ENCODE measurements around the gene BCO2. TPM values are rescaled to one million over a fixed set of nuclear protein-coding genes. Genes with fewer than 3 reads are reported as not detected.
A peak's percentile ranks its signal among the peaks of the same experiment; 100 is the strongest.

Gene BCO2
- total RNA-seq, 2 donors from 2014 or later: 1.7 to 6.0 TPM

GRCh38 chr11:112173152-112173551 lies 2.2 kb upstream of the BCO2 start:
- Histone ChIP-seq H3K4me3 (no peak overlapping the region), H3K9ac (ENCODE audit: low read depth in 2 of 2, low read length in 2 of 2) (no peak overlapping the region), H3K27me3 (no peaks in the 10 kb centered on the region), H3K4me1 (no peaks in the 10 kb centered on the region), H3K9me3 (no peaks in the 10 kb centered on the region), H3K36me3 (no peaks in the 10 kb centered on the region), H3K27ac (no peak overlapping the region)
- intact Hi-C loops (cut with DNase I): no loop called here
- DNase-seq: no peak
- TF ChIP-seq CTCF (IDR thresholded peaks at IDR 0.05): no peak

- no peaks in the 10 kb centered on the region for H3K9me3 ChIP-seq
- no peak overlapping the region for H3K27ac ChIP-seq
- peak overlapping the region in 1 of 2 donors; percentile 23 for H3K9ac ChIP-seq (ENCODE audit: low read depth in 2 of 2, low read length in 2 of 2)
- no peak for DNase-seq
- H3K36me3 ChIP-seq: no peaks in the 10 kb centered on the region
- intact Hi-C loops (cut with DNase I): loop anchor here (2.0 kb wide), 1 partner anchor 63 kb away; no protein-coding TSS in a partner anchor
- no peaks in the 10 kb centered on the region for H3K27me3 ChIP-seq
- TF ChIP-seq CTCF (IDR thresholded peaks at IDR 0.05): no peak
- peak overlapping the region; percentile 12 for H3K4me3 ChIP-seq
- no peaks in the 10 kb centered on the region for H3K4me1 ChIP-seq
Measured at GRCh38 chr11:112175599-112175952, 264 bp downstream of the BCO2 start.

- Histone ChIP-seq H3K36me3 (no peaks in the 10 kb centered on the region), H3K27me3 (no peaks in the 10 kb centered on the region), H3K9me3 (no peaks in the 10 kb centered on the region), H3K27ac (no peak overlapping the region), H3K4me3 (no peak overlapping the region), H3K9ac (ENCODE audit: low read depth in 2 of 2, low read length in 2 of 2) (no peak overlapping the region), H3K4me1 (no peaks in the 10 kb centered on the region)
- intact Hi-C loops (cut with DNase I): no loop called here
- TF ChIP-seq CTCF (IDR thresholded peaks at IDR 0.05): no peak
- DNase-seq: no peak
Measured at GRCh38 chr11:112176077-112176476, 765 bp downstream of the BCO2 start.

- Histone ChIP-seq H3K36me3 (no peaks in the 10 kb centered on the region), H3K9ac (ENCODE audit: low read depth in 2 of 2, low read length in 2 of 2) (no peak overlapping the region), H3K4me1 (no peaks in the 10 kb centered on the region), H3K27ac (no peak overlapping the region), H3K4me3 (no peak overlapping the region), H3K27me3 (no peaks in the 10 kb centered on the region), H3K9me3 (no peaks in the 10 kb centered on the region)
- TF ChIP-seq CTCF (IDR thresholded peaks at IDR 0.05): no peak
- intact Hi-C loops (cut with DNase I): no loop called here
- no peak for DNase-seq
Measured at GRCh38 chr11:112177589-112177988, 2.3 kb downstream of the BCO2 start.

- H3K36me3 ChIP-seq: no peaks in the 10 kb centered on the region
- H3K4me1 ChIP-seq: no peaks in the 10 kb centered on the region
- H3K27me3 ChIP-seq: no peaks in the 10 kb centered on the region
- no peak for TF ChIP-seq CTCF (IDR thresholded peaks at IDR 0.05)
- DNase-seq: no peak
- no peak overlapping the region for H3K4me3 ChIP-seq
- H3K9ac ChIP-seq (ENCODE audit: low read depth in 2 of 2, low read length in 2 of 2): no peak overlapping the region
- H3K27ac ChIP-seq: no peak overlapping the region
- intact Hi-C loops (cut with DNase I): no loop called here
- H3K9me3 ChIP-seq: no peaks in the 10 kb centered on the region
Measured at GRCh38 chr11:112178428-112178827, 3.1 kb downstream of the BCO2 start.

- Histone ChIP-seq H3K4me3 (no peak overlapping the region), H3K36me3 (no peaks in the 10 kb centered on the region), H3K9me3 (no peaks in the 10 kb centered on the region), H3K9ac (ENCODE audit: low read depth in 2 of 2, low read length in 2 of 2) (no peak overlapping the region), H3K27me3 (no peaks in the 10 kb centered on the region), H3K4me1 (no peaks in the 10 kb centered on the region), H3K27ac (no peak overlapping the region)
- intact Hi-C loops (cut with DNase I): no loop called here
- no peak for TF ChIP-seq CTCF (IDR thresholded peaks at IDR 0.05)
- DNase-seq: no peak
Measured at GRCh38 chr11:112178936-112179335, 3.6 kb downstream of the BCO2 start.

Data from colonic mucosa (tissue), 4 donors.